Adrenal gland (tissue), 12 donors: ENCODE measurements around the gene EPB41L2. TPM values are rescaled to one million over a fixed set of nuclear protein-coding genes. Genes with fewer than 3 reads are reported as not detected.
"Not testable (repeated sequence)": the region's sequence is repeated elsewhere in the genome, so short reads cannot be mapped to it uniquely, and the experiment has no call there.

Source experiments
- DNase-seq, 7 donors: peaks; one replicate each; pipeline ENCODE4 v3.0.0-alpha.2; 2019 to 2020
- H3K27ac ChIP-seq, 5 donors: fragments of 200-600 bp; sonication (generic) in 4 of 5; 1 replicate in 3 of 5; 2 replicates in 2 of 5; pipeline versions ENCODE4 v1.5.1 to v1.8.0; 2016 to 2020; ENCODE audit warnings: mild to moderate bottlenecking in 1 of 5
- H3K27me3 ChIP-seq: fragments of 200-600 bp; 2 replicates; pipeline ENCODE4 v1.8.0; 2021
- H3K36me3 ChIP-seq, 2 donors: fragments of 200-600 bp; replicated peaks in 1 of 2; 1 replicate in 1 of 2; 2 replicates in 1 of 2; pipeline versions ENCODE4 v1.5.1 to v1.8.0; 2018 to 2022
- H3K4me1 ChIP-seq, 2 donors: fragments of 200-600 bp; replicated peaks in 1 of 2; 1 replicate in 1 of 2; 2 replicates in 1 of 2; pipeline versions ENCODE4 v1.5.1 to v1.8.0; 2018 to 2021
- H3K4me3 ChIP-seq, 4 donors: fragments of 200-600 bp; sonication (generic) in 3 of 4; one replicate each; pipeline ENCODE4 v1.5.1; 2016 to 2018
- H3K9me3 ChIP-seq, 3 donors: fragments of 200-600 bp; sonication (generic) in 1 of 3; replicated peaks in 1 of 3; 1 replicate in 2 of 3; 2 replicates in 1 of 3; pipeline versions ENCODE4 v1.5.1 to v1.8.0; 2016 to 2021
- POLR2A ChIP-seq, 2 donors: fragments of 450-650 bp; IDR thresholded peaks; one replicate each; pipeline ENCODE4 v1.6.1; 2017; ENCODE audit warnings: antibody characterized with exemption in 2 of 2, mild to moderate bottlenecking in 2 of 2, moderate library complexity in 1 of 2
- WGBS, 4 donors: extraction: QIAGEN DNeasy Blood & Tissue Kit in 2 of 4; methylation state at CpG; one replicate each; pipeline versions ENCODE4 v1.1.5 to v1.1.7; 2013 to 2017; 5-methylcytosine and 5-hydroxymethylcytosine counted together
- intact Hi-C, 2 donors: fragments of 100-400 bp; cut with DNase I; formaldehyde crosslinking; loops; one replicate each; pipeline versions ENCODE4 v1.14.1 to v1.15.0; 2022 to 2023
- polyA plus RNA-seq, 3 donors: library from polyadenylated mRNA; stranded (reverse); fragments of 200-250 nt in 2 of 3; fragments of 350-450 nt in 1 of 3; fragmentation: Illumina TruSeq in 1 of 3; extraction: RNeasy Lipid Tissue Mini Kit (QIAGEN cat#74804) in 1 of 3; gene quantifications; one replicate each; pipeline ENCODE4 v1.2.3, GENCODE V29; 2013 to 2014
- total RNA-seq, 9 donors: library from RNA; depleted of rRNA in 4 of 9; stranded (reverse); fragments of >200 nt in 4 of 9; fragments of 120-200 nt in 1 of 9; fragmentation: NEBNext Ultra II Directional in 1 of 9; extraction: Animal tissue kit (Norgen Biotek cat#: 25700) in 1 of 9; gene quantifications; one replicate each; pipeline versions ENCODE4 v1.1.0 to v1.2.4, GENCODE V29; 2013 to 2023
- TF ChIP-seq, protein P1 (sequence below), 6 experiments: fragments of 450-650 bp in 4 of 6; fragments of 200-600 bp in 2 of 6; sonication (generic) in 1 of 6; IDR thresholded peaks; 1 replicate in 5 of 6; 2 replicates in 1 of 6; pipeline versions ENCODE4 v1.5.1 to v1.8.0; 2016 to 2021; ENCODE audit warnings: antibody characterized with exemption in 6 of 6, mild to moderate bottlenecking in 2 of 6, moderate library complexity in 1 of 6
- donor health status: healthy with polysubstance abuse.
- donor health status: Bipolar disorder and iron deficiency.
- donor health status: DM: yes; HTN: yes; CAD: no.
- donor health status: DM: no; HTN: no; CAD: no.
- donor health status: DM: no; HTN: no; CAD: no.
- donor health status: DM: yes; HTN: yes; CAD: no.

EPB41L2 gene
- total and polyA plus RNA-seq, 12 donors: 30.6 to 101 (median 82.4) TPM

DNA sequence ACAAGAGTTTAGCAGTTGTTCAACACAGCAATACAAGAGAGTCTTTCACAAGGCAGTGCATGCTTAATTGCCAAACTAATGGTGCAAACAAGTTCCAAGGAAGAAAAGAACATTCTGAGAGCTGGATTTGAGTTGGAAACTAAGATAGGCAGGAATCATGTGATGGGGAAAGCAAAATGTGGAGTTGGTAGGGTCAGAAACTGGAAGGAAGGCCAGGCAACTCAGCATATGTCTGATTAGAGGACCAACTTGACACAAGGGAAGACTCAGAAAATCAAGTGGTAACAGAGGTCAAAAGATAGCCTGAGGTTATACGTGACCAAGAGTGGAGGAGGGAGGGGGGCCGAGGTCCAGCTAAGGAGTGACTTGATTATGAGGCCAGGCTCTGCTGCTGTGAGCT lies 118.6 kb downstream of the EPB41L2 start:
- Histone ChIP-seq H3K9me3 (no peaks in the 10 kb centered on the region), H3K4me3 (no peak overlapping the region), H3K36me3 (no peaks in the 10 kb centered on the region), H3K27ac (no peak overlapping the region), H3K4me1 (peaks cover 0 to 13% of the 10 kb centered on the region in 2 donors), H3K27me3 (no peaks in the 10 kb centered on the region)
- DNase-seq: no peak
- intact Hi-C loops: no loop called here
- TF ChIP-seq, protein P1, sequence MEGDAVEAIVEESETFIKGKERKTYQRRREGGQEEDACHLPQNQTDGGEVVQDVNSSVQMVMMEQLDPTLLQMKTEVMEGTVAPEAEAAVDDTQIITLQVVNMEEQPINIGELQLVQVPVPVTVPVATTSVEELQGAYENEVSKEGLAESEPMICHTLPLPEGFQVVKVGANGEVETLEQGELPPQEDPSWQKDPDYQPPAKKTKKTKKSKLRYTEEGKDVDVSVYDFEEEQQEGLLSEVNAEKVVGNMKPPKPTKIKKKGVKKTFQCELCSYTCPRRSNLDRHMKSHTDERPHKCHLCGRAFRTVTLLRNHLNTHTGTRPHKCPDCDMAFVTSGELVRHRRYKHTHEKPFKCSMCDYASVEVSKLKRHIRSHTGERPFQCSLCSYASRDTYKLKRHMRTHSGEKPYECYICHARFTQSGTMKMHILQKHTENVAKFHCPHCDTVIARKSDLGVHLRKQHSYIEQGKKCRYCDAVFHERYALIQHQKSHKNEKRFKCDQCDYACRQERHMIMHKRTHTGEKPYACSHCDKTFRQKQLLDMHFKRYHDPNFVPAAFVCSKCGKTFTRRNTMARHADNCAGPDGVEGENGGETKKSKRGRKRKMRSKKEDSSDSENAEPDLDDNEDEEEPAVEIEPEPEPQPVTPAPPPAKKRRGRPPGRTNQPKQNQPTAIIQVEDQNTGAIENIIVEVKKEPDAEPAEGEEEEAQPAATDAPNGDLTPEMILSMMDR (IDR thresholded peaks at IDR 0.05): no peak
- TF ChIP-seq POLR2A (IDR thresholded peaks at IDR 0.05): no peak
- 56 to 82% (median 76%) methylated on average over 2 of the region's 2 CpGs for WGBS, 4 donors

DNA sequence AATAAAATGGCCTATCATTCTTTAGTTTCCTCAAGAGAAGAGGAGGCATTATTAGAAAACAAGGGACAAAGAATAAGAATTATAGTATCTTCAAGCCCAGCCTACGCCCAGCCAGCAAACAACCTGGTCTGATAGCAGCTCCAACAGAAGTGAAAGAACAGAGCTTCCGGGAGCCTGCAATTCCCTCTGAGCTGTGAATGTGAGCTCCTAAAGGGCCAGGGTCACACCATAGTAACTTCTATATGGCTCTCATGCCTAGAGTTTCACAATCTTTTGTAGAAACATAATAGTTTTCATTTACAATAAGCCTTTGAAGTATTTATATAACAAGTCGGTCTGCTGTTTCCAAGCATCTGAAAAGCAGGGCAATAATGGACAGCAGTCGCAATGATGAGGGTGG lies 119.3 kb downstream of the EPB41L2 start:
- intact Hi-C loops: no loop called here
- no peak overlapping the region for H3K4me3 ChIP-seq
- DNase-seq: no peak
- H3K4me1 ChIP-seq: peaks cover 0 to 13% of the 10 kb centered on the region in 2 donors
- whole genome bisulfite sequencing, 4 donors: 66 to 82% (median 76%) methylated on average over 4 of the region's 4 CpGs
- TF ChIP-seq, protein P1 (IDR thresholded peaks at IDR 0.05): no peak
- TF ChIP-seq POLR2A (IDR thresholded peaks at IDR 0.05): no peak
- no peak overlapping the region for H3K27ac ChIP-seq
- H3K36me3 ChIP-seq: no peaks in the 10 kb centered on the region
- no peaks in the 10 kb centered on the region for H3K9me3 ChIP-seq
- H3K27me3 ChIP-seq: no peaks in the 10 kb centered on the region

DNA sequence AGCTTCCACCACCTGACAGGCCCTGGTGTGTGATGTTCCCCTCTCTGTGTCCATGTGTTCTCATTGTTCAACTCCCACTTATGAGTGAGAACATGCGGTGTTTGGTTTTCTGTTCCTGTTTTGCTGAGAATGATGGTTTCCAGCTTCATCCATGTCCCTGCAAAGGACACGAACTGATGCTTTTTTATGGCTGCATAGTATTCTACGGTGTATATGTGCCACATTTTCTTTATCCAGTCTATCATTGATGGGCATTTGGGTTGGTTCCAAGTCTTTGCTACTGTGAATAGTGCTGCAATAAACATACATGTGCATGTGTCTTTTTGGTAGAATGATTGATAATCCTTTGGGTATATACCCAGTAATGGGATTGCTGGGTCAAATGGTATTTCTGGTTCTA lies 120.3 kb downstream of the EPB41L2 start:
- H3K36me3 ChIP-seq, H3K9me3 ChIP-seq, DNase-seq, H3K27ac ChIP-seq, H3K4me3 ChIP-seq, intact Hi-C loops, H3K27me3 ChIP-seq: not testable (repeated sequence)
- H3K4me1 ChIP-seq: peaks cover 0 to 19% of the 10 kb centered on the region in 2 donors
- WGBS, 4 donors: 93 to 96% (median 94%) methylated on average over 3 of the region's 3 CpGs

DNA sequence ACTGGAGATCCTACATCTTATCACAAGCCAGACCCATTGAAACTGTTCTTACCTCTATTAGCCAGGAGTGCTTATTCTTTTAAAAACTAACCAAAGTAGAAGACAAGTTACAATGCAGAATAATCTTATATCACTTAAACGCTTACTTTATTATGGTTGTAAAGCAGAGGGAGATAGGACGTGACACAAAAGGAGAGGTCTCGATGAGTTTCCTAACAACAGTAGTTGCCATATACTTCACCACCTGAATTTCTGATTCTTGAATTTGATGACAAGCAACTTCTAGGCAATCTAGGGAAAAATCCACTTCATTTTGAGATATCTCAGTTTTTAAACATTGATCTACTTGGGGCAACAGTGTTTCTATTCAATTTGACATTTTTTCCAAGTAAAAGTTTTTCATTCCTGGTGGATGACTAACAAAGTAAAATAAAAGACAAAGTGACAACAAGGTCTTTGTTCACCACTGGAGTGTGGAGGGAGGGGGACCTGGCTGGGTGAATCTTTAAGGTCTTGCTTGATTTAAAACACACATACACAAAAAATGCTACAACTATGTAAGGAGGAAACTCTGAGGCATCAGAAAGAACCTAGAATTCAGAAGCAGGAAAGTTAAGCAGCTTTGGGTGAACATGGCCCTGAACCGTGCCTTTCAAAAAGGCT lies 125.0 kb downstream of the EPB41L2 start:
- H3K9me3 ChIP-seq: no peaks in the 10 kb centered on the region
- 85 to 89% (median 87%) methylated on average over 4 of the region's 4 CpGs for WGBS, 4 donors
- H3K4me3 ChIP-seq: no peak overlapping the region
- DNase-seq: no peak
- H3K27ac ChIP-seq: no peak overlapping the region
- TF ChIP-seq, protein P1 (IDR thresholded peaks at IDR 0.05): no peak
- no peak for TF ChIP-seq POLR2A (IDR thresholded peaks at IDR 0.05)
- no peaks in the 10 kb centered on the region for H3K27me3 ChIP-seq
- H3K36me3 ChIP-seq: no peaks in the 10 kb centered on the region
- peaks cover 0 to 24% of the 10 kb centered on the region in 2 donors for H3K4me1 ChIP-seq
- intact Hi-C loops: no loop called here

DNA sequence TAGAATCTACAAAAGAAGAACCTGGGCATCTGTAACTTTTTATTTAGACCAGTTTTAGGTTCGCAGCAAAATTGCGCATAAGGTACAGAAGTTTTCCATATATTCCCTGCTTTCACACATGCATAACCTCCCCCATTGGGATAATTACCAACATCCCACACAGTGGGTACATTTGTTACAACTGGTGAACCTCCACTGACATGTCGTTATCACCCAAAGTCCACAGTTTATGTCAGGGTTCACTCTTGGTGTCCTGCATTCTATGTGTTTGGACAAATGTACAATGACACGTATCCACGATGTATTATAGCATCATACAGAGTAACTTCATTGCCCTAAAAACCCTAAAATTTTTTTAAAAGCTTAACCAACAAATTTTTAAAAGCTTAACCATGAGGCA lies 126.1 kb downstream of the EPB41L2 start:
- no peak for DNase-seq
- Histone ChIP-seq H3K9me3 (no peaks in the 10 kb centered on the region), H3K4me3 (no peak overlapping the region), H3K27me3 (no peaks in the 10 kb centered on the region), H3K27ac (no peak overlapping the region), H3K36me3 (no peaks in the 10 kb centered on the region), H3K4me1 (peaks cover 0 to 27% of the 10 kb centered on the region in 2 donors)
- intact Hi-C loops: no loop called here
- 90 to 96% (median 95%) methylated on average over 5 of the region's 5 CpGs for WGBS, 4 donors
- TF ChIP-seq, protein P1 (IDR thresholded peaks at IDR 0.05): no peak
- TF ChIP-seq POLR2A (IDR thresholded peaks at IDR 0.05): no peak
